Measurements from ENCODE around the gene TAX1BP3.

The TAX1BP3 gene

DNA sequence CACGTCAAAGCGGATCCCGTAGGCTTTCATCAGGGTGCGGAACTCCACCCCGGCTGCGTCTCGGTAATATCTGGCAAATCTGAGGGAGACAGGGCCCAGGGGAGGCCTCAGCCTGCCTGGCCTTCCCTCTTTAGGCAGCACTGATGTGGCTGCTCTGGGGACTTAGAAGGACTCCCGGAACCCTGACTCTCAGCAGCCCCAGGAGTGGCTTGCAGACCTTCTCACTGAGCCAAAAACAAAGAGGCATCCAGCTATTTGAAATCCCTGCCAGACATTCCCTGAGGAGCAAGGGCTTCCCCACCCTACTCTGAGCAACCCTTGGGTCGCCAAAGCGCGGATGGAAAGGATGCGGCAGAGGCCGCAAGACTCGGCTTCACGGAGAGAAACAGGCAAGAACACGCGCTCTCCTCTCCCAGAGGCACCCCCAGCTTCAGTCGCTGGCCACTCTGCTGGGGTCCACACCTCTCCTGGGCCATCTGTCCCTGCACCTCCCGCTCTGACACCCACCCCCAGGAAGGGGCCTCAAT, 19.7 kb upstream of the TAX1BP3 start:
- Histone ChIP-seq H3K4me3 (ENCODE audit: low read length in 2 of 2) (no peak overlapping the region), H3K4me1 (ENCODE audit: control insufficient read depth, insufficient read depth, low read length) (no peaks in the 10 kb centered on the region), H3K36me3 (ENCODE audit: control insufficient read depth in 2 of 2, insufficient read depth in 2 of 2, low read length in 2 of 2) (no peaks in the 10 kb centered on the region), H3K9ac (ENCODE audit: low read length in 2 of 2) (no peak overlapping the region), H3K27me3 (ENCODE audit: control insufficient read depth in 1 of 2, insufficient read depth in 2 of 2, low read length in 2 of 2) (peaks cover 26 to 27% of the 10 kb centered on the region in 2 donors), H3K9me3 (ENCODE audit: control insufficient read depth in 2 of 2, low read length in 2 of 2) (no peaks in the 10 kb centered on the region), H3K27ac (ENCODE audit: low read length) (no peak overlapping the region)

DNA sequence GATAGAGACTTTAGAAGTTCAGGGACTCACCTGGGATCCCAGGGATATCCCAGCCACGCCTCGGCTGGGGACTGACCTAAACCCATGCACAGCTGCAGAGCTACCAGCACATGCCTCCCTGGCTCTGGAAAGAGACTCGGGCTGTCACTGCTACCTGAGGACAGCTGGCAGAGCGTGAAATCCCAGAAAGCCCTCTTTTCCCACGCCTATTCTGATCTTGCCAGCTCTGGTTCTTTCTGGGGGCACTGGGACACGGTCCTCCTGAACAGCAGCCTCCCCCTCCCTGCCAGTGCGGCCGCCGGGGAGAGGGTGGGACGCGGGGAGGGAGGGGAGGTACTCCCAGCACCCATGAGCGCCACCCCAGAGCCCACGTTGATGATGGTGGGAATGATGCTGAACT, 16.8 kb upstream of the TAX1BP3 start:
- Histone ChIP-seq H3K9me3 (ENCODE audit: control insufficient read depth in 2 of 2, low read length in 2 of 2) (no peaks in the 10 kb centered on the region), H3K27me3 (ENCODE audit: control insufficient read depth in 1 of 2, insufficient read depth in 2 of 2, low read length in 2 of 2) (peaks cover 23 to 27% of the 10 kb centered on the region in 2 donors), H3K36me3 (ENCODE audit: control insufficient read depth in 2 of 2, insufficient read depth in 2 of 2, low read length in 2 of 2) (no peaks in the 10 kb centered on the region), H3K4me3 (ENCODE audit: low read length in 2 of 2) (no peak overlapping the region), H3K27ac (ENCODE audit: low read length) (no peak overlapping the region), H3K4me1 (ENCODE audit: control insufficient read depth, insufficient read depth, low read length) (no peaks in the 10 kb centered on the region), H3K9ac (ENCODE audit: low read length in 2 of 2) (no peak overlapping the region)

DNA sequence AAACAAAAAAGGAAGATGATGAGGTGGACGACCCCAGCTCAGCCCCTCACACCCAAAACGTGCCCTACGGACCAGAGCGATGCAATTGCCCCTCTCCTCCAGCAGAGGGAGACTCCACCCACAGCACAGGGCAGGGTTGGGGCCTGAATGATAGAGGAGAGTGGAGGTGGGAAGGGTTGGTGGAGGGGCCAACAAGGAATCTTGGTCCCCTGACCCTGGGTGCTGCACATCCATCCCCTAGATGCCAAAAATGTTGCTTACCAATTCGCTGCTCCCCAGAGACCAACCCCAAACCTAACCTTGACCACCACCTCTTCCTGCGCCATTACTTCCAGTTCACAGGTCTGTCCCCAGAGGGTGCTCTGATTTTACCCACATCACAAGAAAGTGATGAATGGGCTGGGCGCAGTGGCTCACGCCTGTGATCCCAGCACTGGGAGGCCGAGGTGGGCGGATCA, 14.7 kb upstream of the TAX1BP3 start:
- Histone ChIP-seq H3K27me3 (ENCODE audit: control insufficient read depth in 1 of 2, insufficient read depth in 2 of 2, low read length in 2 of 2) (peaks cover 21 to 24% of the 10 kb centered on the region in 2 donors), H3K27ac (ENCODE audit: low read length) (no peak overlapping the region), H3K4me1 (ENCODE audit: control insufficient read depth, insufficient read depth, low read length) (no peaks in the 10 kb centered on the region), H3K9ac (ENCODE audit: low read length in 2 of 2) (no peak overlapping the region), H3K9me3 (ENCODE audit: control insufficient read depth in 2 of 2, low read length in 2 of 2) (no peaks in the 10 kb centered on the region), H3K4me3 (ENCODE audit: low read length in 2 of 2) (no peak overlapping the region), H3K36me3 (ENCODE audit: control insufficient read depth in 2 of 2, insufficient read depth in 2 of 2, low read length in 2 of 2) (no peaks in the 10 kb centered on the region)

DNA sequence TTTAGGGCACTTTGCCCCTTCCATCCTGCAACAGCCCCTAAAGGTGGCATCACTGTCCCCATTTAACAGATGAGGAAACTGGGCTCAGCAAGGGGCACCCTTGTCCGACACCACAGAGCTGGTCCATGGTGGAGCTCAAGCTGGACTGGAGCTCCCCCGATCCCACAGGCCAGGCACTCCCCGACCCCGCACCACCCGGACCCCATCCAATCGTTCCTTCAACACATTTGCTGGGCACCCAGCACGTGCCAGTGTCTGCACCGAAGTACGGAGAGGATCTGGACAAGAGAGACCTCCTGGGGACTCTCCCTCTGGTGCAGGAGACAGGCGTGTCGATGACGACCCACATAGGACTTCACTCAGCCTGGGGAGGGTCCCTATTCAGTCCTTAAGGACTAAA, 13.7 kb upstream of the TAX1BP3 start:
- H3K4me1 ChIP-seq (ENCODE audit: control insufficient read depth, insufficient read depth, low read length), result no peaks in the 10 kb centered on the region
- peaks cover 21 to 22% of the 10 kb centered on the region in 2 donors for H3K27me3 ChIP-seq (ENCODE audit: control insufficient read depth in 1 of 2, insufficient read depth in 2 of 2, low read length in 2 of 2)
- H3K9ac ChIP-seq (ENCODE audit: low read length in 2 of 2), result no peak overlapping the region
- H3K36me3 ChIP-seq (ENCODE audit: control insufficient read depth in 2 of 2, insufficient read depth in 2 of 2, low read length in 2 of 2), result no peaks in the 10 kb centered on the region
- H3K27ac ChIP-seq (ENCODE audit: low read length), result no peak overlapping the region
- no peak overlapping the region for H3K4me3 ChIP-seq (ENCODE audit: low read length in 2 of 2)
- no peaks in the 10 kb centered on the region for H3K9me3 ChIP-seq (ENCODE audit: control insufficient read depth in 2 of 2, low read length in 2 of 2)

DNA sequence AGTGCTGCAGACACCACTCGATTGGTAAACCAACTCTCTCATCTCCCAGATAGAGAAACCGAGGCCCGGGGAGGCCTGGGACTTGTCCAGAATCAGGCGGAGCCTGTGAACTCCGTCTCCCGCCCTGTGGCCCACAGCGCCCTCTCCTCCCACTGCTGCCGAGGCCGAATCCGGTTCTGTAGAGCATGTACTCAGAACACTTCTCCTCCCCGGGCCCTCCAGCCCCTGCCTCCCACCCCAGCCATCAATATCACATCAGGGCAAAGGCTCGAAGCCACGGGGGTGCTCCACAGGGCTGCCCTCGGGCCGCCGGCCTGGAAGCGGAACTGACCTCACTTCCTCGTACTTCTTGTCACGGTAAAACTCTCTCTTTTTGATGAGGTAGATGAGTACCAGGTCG, 13.2 kb upstream of the TAX1BP3 start:
- H3K4me3 ChIP-seq (ENCODE audit: low read length in 2 of 2), result no peak overlapping the region
- no peaks in the 10 kb centered on the region for H3K9me3 ChIP-seq (ENCODE audit: control insufficient read depth in 2 of 2, low read length in 2 of 2)
- H3K36me3 ChIP-seq (ENCODE audit: control insufficient read depth in 2 of 2, insufficient read depth in 2 of 2, low read length in 2 of 2), result no peaks in the 10 kb centered on the region
- no peak overlapping the region for H3K9ac ChIP-seq (ENCODE audit: low read length in 2 of 2)
- H3K4me1 ChIP-seq (ENCODE audit: control insufficient read depth, insufficient read depth, low read length), result no peaks in the 10 kb centered on the region
- no peak overlapping the region for H3K27ac ChIP-seq (ENCODE audit: low read length)
- H3K27me3 ChIP-seq (ENCODE audit: control insufficient read depth in 1 of 2, insufficient read depth in 2 of 2, low read length in 2 of 2), result peaks cover 21 to 22% of the 10 kb centered on the region in 2 donors

DNA sequence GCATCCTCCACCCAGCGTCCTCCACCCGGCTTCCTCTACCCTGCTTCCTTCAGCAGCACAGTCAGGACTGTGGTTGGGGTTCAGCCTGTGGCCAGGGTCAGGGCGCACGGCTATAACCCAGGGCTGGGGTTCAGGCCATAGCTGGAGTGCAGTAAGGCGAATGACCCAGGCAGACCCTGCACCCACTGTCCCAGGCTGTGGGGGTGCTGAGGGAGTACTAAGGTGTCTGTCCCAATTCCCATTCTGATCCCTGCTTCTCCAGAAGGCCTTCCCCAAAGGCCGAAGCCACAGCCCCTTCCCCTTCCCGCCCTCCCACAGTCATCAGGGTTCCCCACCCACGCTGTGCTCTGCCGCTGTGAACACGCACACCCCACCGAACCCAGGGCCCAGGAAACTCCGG, 12.7 kb upstream of the TAX1BP3 start:
- Histone ChIP-seq H3K4me1 (ENCODE audit: control insufficient read depth, insufficient read depth, low read length) (no peaks in the 10 kb centered on the region), H3K4me3 (ENCODE audit: low read length in 2 of 2) (no peak overlapping the region), H3K9me3 (ENCODE audit: control insufficient read depth in 2 of 2, low read length in 2 of 2) (no peaks in the 10 kb centered on the region), H3K9ac (ENCODE audit: low read length in 2 of 2) (no peak overlapping the region), H3K27ac (ENCODE audit: low read length) (no peak overlapping the region), H3K36me3 (ENCODE audit: control insufficient read depth in 2 of 2, insufficient read depth in 2 of 2, low read length in 2 of 2) (no peaks in the 10 kb centered on the region), H3K27me3 (ENCODE audit: control insufficient read depth in 1 of 2, insufficient read depth in 2 of 2, low read length in 2 of 2) (peaks cover 21 to 22% of the 10 kb centered on the region in 2 donors)

GRCh38 chr17:3679531-3680126, 11.3 kb upstream of the TAX1BP3 start:
- no peak overlapping the region for H3K27ac ChIP-seq (ENCODE audit: low read length)
- H3K36me3 ChIP-seq (ENCODE audit: control insufficient read depth in 2 of 2, insufficient read depth in 2 of 2, low read length in 2 of 2), result no peaks in the 10 kb centered on the region
- no peak overlapping the region for H3K9ac ChIP-seq (ENCODE audit: low read length in 2 of 2)
- no peak overlapping the region for H3K4me3 ChIP-seq (ENCODE audit: low read length in 2 of 2)
- no peaks in the 10 kb centered on the region for H3K4me1 ChIP-seq (ENCODE audit: control insufficient read depth, insufficient read depth, low read length)
- H3K27me3 ChIP-seq (ENCODE audit: control insufficient read depth in 1 of 2, insufficient read depth in 2 of 2, low read length in 2 of 2), result peaks cover 18% of the 10 kb centered on the region in 2 donors
- H3K9me3 ChIP-seq (ENCODE audit: control insufficient read depth in 2 of 2, low read length in 2 of 2), result no peaks in the 10 kb centered on the region

DNA sequence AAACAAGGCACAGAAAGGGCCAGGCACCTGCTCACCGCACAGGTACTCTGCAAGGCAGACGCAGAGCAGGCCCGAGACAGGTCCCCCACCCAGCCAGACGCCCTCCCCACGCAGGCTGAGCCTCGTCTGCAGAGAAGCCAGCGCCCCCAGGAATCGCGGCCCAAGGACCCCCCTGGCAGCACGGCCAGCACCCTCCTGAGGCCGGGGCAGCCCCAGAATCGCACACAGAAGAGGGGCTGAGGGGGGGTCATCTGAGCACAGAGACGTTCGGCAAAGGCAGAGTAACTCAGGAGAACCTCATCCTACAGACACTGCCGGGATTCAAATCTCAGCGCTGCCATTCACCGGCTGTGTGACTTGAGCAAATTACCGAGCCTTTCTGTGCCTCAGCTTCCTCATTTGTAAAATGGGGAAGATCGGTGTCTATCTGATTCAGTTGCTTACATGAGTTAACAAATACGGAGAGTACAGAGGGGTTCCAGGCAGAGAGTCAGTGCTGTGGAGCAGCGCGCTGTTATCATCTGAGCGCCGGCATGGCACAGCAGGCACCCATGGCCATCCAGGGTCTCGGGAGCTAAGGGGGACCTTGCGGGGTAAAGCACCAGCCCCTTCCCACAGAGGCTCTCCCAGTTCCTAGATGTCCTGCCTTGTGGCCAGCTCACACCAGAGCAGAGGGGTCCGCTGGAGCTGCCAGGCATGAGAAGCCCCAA, 10.6 kb upstream of the TAX1BP3 start:
- H3K4me1 ChIP-seq (ENCODE audit: control insufficient read depth, insufficient read depth, low read length), result no peaks in the 10 kb centered on the region
- H3K9me3 ChIP-seq (ENCODE audit: control insufficient read depth in 2 of 2, low read length in 2 of 2), result no peaks in the 10 kb centered on the region
- H3K9ac ChIP-seq (ENCODE audit: low read length in 2 of 2), result no peak overlapping the region
- H3K36me3 ChIP-seq (ENCODE audit: control insufficient read depth in 2 of 2, insufficient read depth in 2 of 2, low read length in 2 of 2), result no peaks in the 10 kb centered on the region
- peaks cover 17% of the 10 kb centered on the region in 2 donors for H3K27me3 ChIP-seq (ENCODE audit: control insufficient read depth in 1 of 2, insufficient read depth in 2 of 2, low read length in 2 of 2)
- no peak overlapping the region for H3K27ac ChIP-seq (ENCODE audit: low read length)
- H3K4me3 ChIP-seq (ENCODE audit: low read length in 2 of 2), result no peak overlapping the region

GRCh38 chr17:3678095-3678820, 9.9 kb upstream of the TAX1BP3 start:
- H3K36me3 ChIP-seq (ENCODE audit: control insufficient read depth in 2 of 2, insufficient read depth in 2 of 2, low read length in 2 of 2), result no peaks in the 10 kb centered on the region
- no peaks in the 10 kb centered on the region for H3K9me3 ChIP-seq (ENCODE audit: control insufficient read depth in 2 of 2, low read length in 2 of 2)
- H3K27ac ChIP-seq (ENCODE audit: low read length), result no peak overlapping the region
- no peak overlapping the region for H3K4me3 ChIP-seq (ENCODE audit: low read length in 2 of 2)
- no peak overlapping the region for H3K9ac ChIP-seq (ENCODE audit: low read length in 2 of 2)
- H3K27me3 ChIP-seq (ENCODE audit: control insufficient read depth in 1 of 2, insufficient read depth in 2 of 2, low read length in 2 of 2), result peaks cover 13 to 14% of the 10 kb centered on the region in 2 donors
- no peaks in the 10 kb centered on the region for H3K4me1 ChIP-seq (ENCODE audit: control insufficient read depth, insufficient read depth, low read length)

- H3K36me3 ChIP-seq (ENCODE audit: control insufficient read depth in 2 of 2, insufficient read depth in 2 of 2, low read length in 2 of 2), result peaks cover 0 to 3% of the 10 kb centered on the region in 2 donors
Observed at GRCh38 chr17:3675886-3676285, 7.5 kb upstream of the TAX1BP3 start.

More at GRCh38 chr17:3675886-3676285, 7.5 kb upstream of the TAX1BP3 start:
- Histone ChIP-seq H3K27me3 (ENCODE audit: control insufficient read depth in 1 of 2, insufficient read depth in 2 of 2, low read length in 2 of 2) (no peaks in the 10 kb centered on the region), H3K9me3 (ENCODE audit: control insufficient read depth in 2 of 2, low read length in 2 of 2) (no peaks in the 10 kb centered on the region), H3K4me3 (ENCODE audit: low read length in 2 of 2) (no peak overlapping the region), H3K4me1 (ENCODE audit: control insufficient read depth, insufficient read depth, low read length) (no peaks in the 10 kb centered on the region), H3K9ac (ENCODE audit: low read length in 2 of 2) (no peak overlapping the region), H3K27ac (ENCODE audit: low read length) (no peak overlapping the region)
